ENCODE data around the gene LRRN4.
A peak's percentile ranks its signal among the peaks of the same experiment; 100 is the strongest.

LRRN4 gene

DNA sequence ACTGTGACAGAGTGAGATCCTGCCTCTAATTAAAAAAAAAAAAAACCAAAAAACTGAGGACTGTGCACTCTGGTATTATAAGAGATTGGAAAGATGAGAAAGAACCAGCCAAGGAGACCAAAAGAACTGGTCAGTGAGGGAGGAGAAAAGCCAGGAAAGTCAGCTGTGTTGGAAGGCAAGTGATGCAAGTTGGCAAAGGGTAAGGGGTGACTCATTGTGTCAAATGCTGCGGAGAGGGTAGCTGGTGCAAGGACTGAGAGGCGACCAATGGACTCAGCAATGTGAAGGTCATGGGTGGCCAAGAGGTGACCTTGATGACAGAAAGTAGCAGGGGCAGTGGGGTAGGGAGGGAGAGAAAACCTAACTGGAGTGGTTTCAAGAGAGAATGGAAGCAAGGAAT, 27.4 kb upstream of the LRRN4 start:
- no CpG with 5 or more reads among the region's 2 CpGs for WGBS (ENCODE audit: extremely low coverage, insufficient coverage, low lambda C conversion rate)

GRCh38 chr20:6079016-6079415, 25.2 kb upstream of the LRRN4 start:
- no peak overlapping the region for H3K9ac ChIP-seq (ENCODE audit: low read length)
- H4K5ac ChIP-seq (ENCODE audit: low read length) = no peak overlapping the region
- H2BK15ac ChIP-seq (replicated peaks; ENCODE audit: low read depth) = no peak overlapping the region
- H3K27ac ChIP-seq (ENCODE audit: low read depth, low read length) = no peak overlapping the region
- H2BK5ac ChIP-seq (ENCODE audit: low read length) = no peak overlapping the region
- no peaks in the 10 kb centered on the region for H3K27me3 ChIP-seq (ENCODE audit: insufficient read depth, low read length, poor library complexity)
- no peak overlapping the region for H3K56ac ChIP-seq (ENCODE audit: low read length)
- no peaks in the 10 kb centered on the region for H3K79me2 ChIP-seq (ENCODE audit: control insufficient read depth, insufficient read depth, low read length)
- H3K4me3 ChIP-seq (ENCODE audit: low read length) = no peak overlapping the region
- no peak for DNase-seq
- no peak overlapping the region for H3K18ac ChIP-seq (ENCODE audit: low read length)
- no peak overlapping the region for H2BK120ac ChIP-seq (ENCODE audit: low read depth, low read length)
- whole genome bisulfite sequencing (ENCODE audit: extremely low coverage, insufficient coverage, low lambda C conversion rate) = no CpG with 5 or more reads among the region's 2 CpGs
- H3K23ac ChIP-seq (ENCODE audit: low read length) = no peak overlapping the region
- H3K4me2 ChIP-seq (ENCODE audit: low read length) = no peak overlapping the region
- H3K79me1 ChIP-seq (ENCODE audit: low read length) = no peaks in the 10 kb centered on the region
- H2AK5ac ChIP-seq (ENCODE audit: low read length) = no peak overlapping the region
- no peak overlapping the region for H3K4ac ChIP-seq (ENCODE audit: low read depth, low read length)
- H4K8ac ChIP-seq (ENCODE audit: low read depth, low read length) = no peak overlapping the region
- no peaks in the 10 kb centered on the region for H3K36me3 ChIP-seq (ENCODE audit: control insufficient read depth, insufficient read depth, low read length)
- no peaks in the 10 kb centered on the region for H3K4me1 ChIP-seq (ENCODE audit: control insufficient read depth, low read depth, low read length)

More for the DNA sequence above, 27.4 kb upstream of the LRRN4 start:
- H3K9ac ChIP-seq (ENCODE audit: low read length) = no peak overlapping the region
- H4K5ac ChIP-seq (ENCODE audit: low read length) = no peak overlapping the region
- H2BK120ac ChIP-seq (ENCODE audit: low read depth, low read length) = no peak overlapping the region
- no peak for DNase-seq
- H3K23ac ChIP-seq (ENCODE audit: low read length) = no peak overlapping the region
- no peaks in the 10 kb centered on the region for H3K27me3 ChIP-seq (ENCODE audit: insufficient read depth, low read length, poor library complexity)
- no peak overlapping the region for H4K8ac ChIP-seq (ENCODE audit: low read depth, low read length)
- no peak overlapping the region for H2BK5ac ChIP-seq (ENCODE audit: low read length)
- no peak overlapping the region for H3K4ac ChIP-seq (ENCODE audit: low read depth, low read length)
- H3K79me1 ChIP-seq (ENCODE audit: low read length) = no peaks in the 10 kb centered on the region
- no peak overlapping the region for H2BK15ac ChIP-seq (replicated peaks; ENCODE audit: low read depth)
- no peak overlapping the region for H3K27ac ChIP-seq (ENCODE audit: low read depth, low read length)
- H2AK5ac ChIP-seq (ENCODE audit: low read length) = no peak overlapping the region
- no peak overlapping the region for H3K4me2 ChIP-seq (ENCODE audit: low read length)
- H3K4me3 ChIP-seq (ENCODE audit: low read length) = no peak overlapping the region
- peaks cover 2% of the 10 kb centered on the region for H3K36me3 ChIP-seq (ENCODE audit: control insufficient read depth, insufficient read depth, low read length)
- no peaks in the 10 kb centered on the region for H3K79me2 ChIP-seq (ENCODE audit: control insufficient read depth, insufficient read depth, low read length)
- no peak overlapping the region for H3K18ac ChIP-seq (ENCODE audit: low read length)
- no peak overlapping the region for H3K56ac ChIP-seq (ENCODE audit: low read length)
- no peaks in the 10 kb centered on the region for H3K4me1 ChIP-seq (ENCODE audit: control insufficient read depth, low read depth, low read length)

- Histone ChIP-seq H3K23ac (ENCODE audit: low read length) (no peak overlapping the region), H3K9ac (ENCODE audit: low read length) (no peak overlapping the region), H3K36me3 (ENCODE audit: control insufficient read depth, insufficient read depth, low read length) (no peaks in the 10 kb centered on the region), H3K27me3 (ENCODE audit: insufficient read depth, low read length, poor library complexity) (no peaks in the 10 kb centered on the region), H2BK15ac (replicated peaks; ENCODE audit: low read depth) (no peak overlapping the region), H3K79me2 (ENCODE audit: control insufficient read depth, insufficient read depth, low read length) (no peaks in the 10 kb centered on the region), H4K5ac (ENCODE audit: low read length) (no peak overlapping the region), H2BK5ac (ENCODE audit: low read length) (no peak overlapping the region), H3K4me1 (ENCODE audit: control insufficient read depth, low read depth, low read length) (no peaks in the 10 kb centered on the region), H3K18ac (ENCODE audit: low read length) (no peak overlapping the region), H2AK5ac (ENCODE audit: low read length) (no peak overlapping the region), H3K79me1 (ENCODE audit: low read length) (no peaks in the 10 kb centered on the region), H4K8ac (ENCODE audit: low read depth, low read length) (no peak overlapping the region), H3K27ac (ENCODE audit: low read depth, low read length) (no peak overlapping the region), H3K4ac (ENCODE audit: low read depth, low read length) (no peak overlapping the region), H3K4me3 (ENCODE audit: low read length) (no peak overlapping the region), H2BK120ac (ENCODE audit: low read depth, low read length) (no peak overlapping the region), H3K56ac (ENCODE audit: low read length) (no peak overlapping the region), H3K4me2 (ENCODE audit: low read length) (no peak overlapping the region)
- WGBS (ENCODE audit: extremely low coverage, insufficient coverage, low lambda C conversion rate) = no CpG with 5 or more reads among the region's 8 CpGs
- DNase-seq = no peak
Observed at GRCh38 chr20:6075428-6076219, 21.8 kb upstream of the LRRN4 start.

- WGBS (ENCODE audit: extremely low coverage, insufficient coverage, low lambda C conversion rate) = no CpG with 5 or more reads among the region's 2 CpGs
- Histone ChIP-seq H3K4me2 (ENCODE audit: low read length) (no peak overlapping the region), H3K27me3 (ENCODE audit: insufficient read depth, low read length, poor library complexity) (no peaks in the 10 kb centered on the region), H2BK5ac (ENCODE audit: low read length) (no peak overlapping the region), H3K4me3 (ENCODE audit: low read length) (no peak overlapping the region), H3K4me1 (ENCODE audit: control insufficient read depth, low read depth, low read length) (no peaks in the 10 kb centered on the region), H2BK120ac (ENCODE audit: low read depth, low read length) (no peak overlapping the region), H3K36me3 (ENCODE audit: control insufficient read depth, insufficient read depth, low read length) (no peaks in the 10 kb centered on the region), H2AK5ac (ENCODE audit: low read length) (no peak overlapping the region), H3K4ac (ENCODE audit: low read depth, low read length) (no peak overlapping the region), H3K18ac (ENCODE audit: low read length) (no peak overlapping the region), H3K27ac (ENCODE audit: low read depth, low read length) (no peak overlapping the region), H3K23ac (ENCODE audit: low read length) (no peak overlapping the region), H3K9ac (ENCODE audit: low read length) (no peak overlapping the region), H3K56ac (ENCODE audit: low read length) (no peak overlapping the region), H3K79me1 (ENCODE audit: low read length) (no peaks in the 10 kb centered on the region), H4K5ac (ENCODE audit: low read length) (no peak overlapping the region), H2BK15ac (replicated peaks; ENCODE audit: low read depth) (no peak overlapping the region), H3K79me2 (ENCODE audit: control insufficient read depth, insufficient read depth, low read length) (no peaks in the 10 kb centered on the region), H4K8ac (ENCODE audit: low read depth, low read length) (no peak overlapping the region)
- no peak for DNase-seq
Observed at GRCh38 chr20:6074784-6075183, 20.9 kb upstream of the LRRN4 start.

GRCh38 chr20:6074145-6074561, 20.3 kb upstream of the LRRN4 start:
- no CpG with 5 or more reads among the region's 2 CpGs for WGBS (ENCODE audit: extremely low coverage, insufficient coverage, low lambda C conversion rate)
- H3K56ac ChIP-seq (ENCODE audit: low read length) = peak overlapping the region; percentile 37
- no peak overlapping the region for H4K8ac ChIP-seq (ENCODE audit: low read depth, low read length)
- no peak overlapping the region for H4K5ac ChIP-seq (ENCODE audit: low read length)
- no peak overlapping the region for H2BK120ac ChIP-seq (ENCODE audit: low read depth, low read length)
- no peaks in the 10 kb centered on the region for H3K4me1 ChIP-seq (ENCODE audit: control insufficient read depth, low read depth, low read length)
- H3K4ac ChIP-seq (ENCODE audit: low read depth, low read length) = no peak overlapping the region
- no peak overlapping the region for H3K4me2 ChIP-seq (ENCODE audit: low read length)
- H3K4me3 ChIP-seq (ENCODE audit: low read length) = no peak overlapping the region
- H2BK5ac ChIP-seq (ENCODE audit: low read length) = no peak overlapping the region
- H3K79me2 ChIP-seq (ENCODE audit: control insufficient read depth, insufficient read depth, low read length) = no peaks in the 10 kb centered on the region
- H3K9ac ChIP-seq (ENCODE audit: low read length) = no peak overlapping the region
- H3K18ac ChIP-seq (ENCODE audit: low read length) = no peak overlapping the region
- H3K27ac ChIP-seq (ENCODE audit: low read depth, low read length) = no peak overlapping the region
- no peaks in the 10 kb centered on the region for H3K27me3 ChIP-seq (ENCODE audit: insufficient read depth, low read length, poor library complexity)
- H2BK15ac ChIP-seq (replicated peaks; ENCODE audit: low read depth) = no peak overlapping the region
- DNase-seq = peak; percentile 81
- no peaks in the 10 kb centered on the region for H3K79me1 ChIP-seq (ENCODE audit: low read length)
- H3K23ac ChIP-seq (ENCODE audit: low read length) = no peak overlapping the region
- H3K36me3 ChIP-seq (ENCODE audit: control insufficient read depth, insufficient read depth, low read length) = no peaks in the 10 kb centered on the region
- no peak overlapping the region for H2AK5ac ChIP-seq (ENCODE audit: low read length)
